ENCODE measurements around the gene MITF.

MITF gene

GRCh38 chr3:69739204-69740102 is at the start of gene MITF:
TSS of gene MITF (plus strand) at chr3:69739464. CDS start at chr3:69739598, 134 bp downstream.
- DNase-seq = peak; percentile 74

GRCh38 chr3:69691860-69692259 is 47.4 kb upstream of the MITF start:
- no peak for DNase-seq

GRCh38 chr3:69692761-69693160 is 46.5 kb upstream of the MITF start:
- DNase-seq = no peak

GRCh38 chr3:69695443-69695842 is 43.8 kb upstream of the MITF start:
- DNase-seq = no peak

GRCh38 chr3:69695933-69696332 is 43.3 kb upstream of the MITF start:
- no peak for DNase-seq

GRCh38 chr3:69696367-69696766 is 42.9 kb upstream of the MITF start:
- DNase-seq = no peak

- DNase-seq = no peak
These were observed 41.9 kb upstream of the MITF start for GRCh38 chr3:69697381-69697780.

- no peak for DNase-seq
These were observed 40.5 kb upstream of the MITF start for GRCh38 chr3:69698728-69699127.

- no peak for DNase-seq
These were observed 40.1 kb upstream of the MITF start for GRCh38 chr3:69699183-69699582.

- DNase-seq = no peak
These were observed 38.3 kb upstream of the MITF start for GRCh38 chr3:69700949-69701348.

- no peak for DNase-seq
These were observed 28.9 kb upstream of the MITF start for GRCh38 chr3:69710153-69710977.

- DNase-seq = no peak
These were observed 27.0 kb upstream of the MITF start for GRCh38 chr3:69712269-69712668.

GRCh38 chr3:69712933-69713332 is 26.3 kb upstream of the MITF start:
- no peak for DNase-seq

GRCh38 chr3:69715204-69715603 is 24.1 kb upstream of the MITF start:
- no peak for DNase-seq

GRCh38 chr3:69716119-69716518 is 23.1 kb upstream of the MITF start:
- DNase-seq = no peak

- no peak for DNase-seq
These were observed 20.2 kb upstream of the MITF start for GRCh38 chr3:69718866-69719586.

GRCh38 chr3:69719587-69720122 is 19.6 kb upstream of the MITF start:
- DNase-seq = no peak

GRCh38 chr3:69720824-69721223 is 18.4 kb upstream of the MITF start:
- no peak for DNase-seq

- no peak for DNase-seq
These were observed 15.9 kb upstream of the MITF start for GRCh38 chr3:69723389-69723788.

- DNase-seq = no peak
These were observed 14.4 kb upstream of the MITF start for GRCh38 chr3:69724722-69725435.

- no peak for DNase-seq
These were observed 13.2 kb upstream of the MITF start for GRCh38 chr3:69725994-69726571.

All from 8988T (cell line).